HCEC 1CT (cell line): ENCODE data around the gene HIP1.
"Not testable (repeated sequence)": the region's sequence is repeated elsewhere in the genome, so short reads cannot be mapped to it uniquely, and the experiment has no call there.

Source experiments
- DNase-seq: peaks from one replicate; pipeline ENCODE4 v3.0.0-alpha.2; 2017

Gene HIP1

DNA sequence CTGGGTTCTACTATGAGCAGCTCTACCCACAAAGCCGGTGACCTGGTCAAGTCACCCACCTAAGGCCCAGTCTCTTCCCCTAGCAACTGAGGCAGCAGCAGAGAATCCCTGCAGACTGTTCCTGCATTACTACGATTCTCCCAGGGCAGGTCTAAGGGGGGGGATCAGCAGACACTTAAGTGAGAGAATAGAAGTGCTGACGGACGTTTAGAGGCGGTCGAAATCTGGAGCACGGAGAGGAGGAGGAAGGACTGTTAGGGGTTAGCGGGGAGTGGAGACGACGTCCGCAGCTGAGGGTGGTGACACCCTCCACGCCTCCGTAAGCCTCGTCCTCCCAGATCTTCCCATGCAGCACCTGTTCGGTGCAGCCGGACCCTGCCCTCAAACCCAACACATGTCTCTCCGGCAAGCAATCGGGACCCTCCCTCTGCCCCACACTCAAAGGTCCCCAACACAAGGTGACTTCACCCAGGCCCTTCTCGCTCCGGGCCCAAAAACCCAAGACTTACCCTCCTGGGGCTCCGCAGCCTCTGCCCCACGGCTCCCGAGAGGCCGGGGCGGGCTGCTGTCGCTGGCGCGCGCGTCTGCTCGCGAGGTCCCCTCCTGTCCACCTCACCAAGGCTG is 253.3 kb downstream of the HIP1 start:
- DNase-seq = not testable (repeated sequence)
